HG03354 (cell line): ENCODE data around the gene CHD9.
"Not testable (repeated sequence)": the region's sequence is repeated elsewhere in the genome, so short reads cannot be mapped to it uniquely, and the experiment has no call there.

ENCODE experiments used
- ATAC-seq: cut with Tn5 transposase; IDR thresholded peaks from one replicate; pipeline ENCODE4 v1.9.1; 2021; ENCODE audit warnings: mild to moderate bottlenecking; ENCODE audit not compliant: unreplicated experiment, poor library complexity, severe bottlenecking

Gene CHD9

DNA sequence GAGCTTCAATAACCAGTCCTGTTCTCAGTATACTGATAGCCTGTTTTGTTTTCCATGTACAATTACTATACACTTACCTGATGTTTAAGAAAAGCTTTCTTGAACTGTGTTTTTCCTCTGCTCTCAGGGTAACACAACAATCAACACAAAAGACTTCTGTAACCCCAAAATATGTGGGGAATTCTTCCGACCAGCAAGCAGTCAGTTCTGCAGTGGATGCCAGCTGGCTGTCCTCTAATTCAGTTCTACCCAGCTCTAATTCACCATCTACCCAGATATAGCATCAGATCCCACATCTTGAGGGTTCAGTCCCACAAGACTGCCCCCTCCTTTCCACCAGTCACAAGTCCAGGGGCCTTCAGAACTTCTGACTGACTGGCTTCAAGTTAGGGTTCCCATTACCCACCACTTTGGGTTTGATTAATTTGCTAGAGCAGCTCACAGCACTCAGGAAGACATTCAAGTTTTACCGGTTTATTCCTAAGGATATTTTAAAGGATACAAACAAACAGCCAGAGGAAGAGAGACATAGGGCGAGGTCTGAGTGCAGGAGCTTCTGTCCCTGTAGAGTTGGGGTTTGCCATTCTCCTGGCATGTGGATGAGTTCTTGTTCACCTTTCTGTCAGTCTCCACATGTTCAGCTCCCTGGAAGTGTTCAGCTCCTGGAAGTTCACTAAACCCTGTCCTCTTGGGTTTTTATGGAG lies 178.2 kb downstream of the CHD9 start:
- ATAC-seq, result no peak

DNA sequence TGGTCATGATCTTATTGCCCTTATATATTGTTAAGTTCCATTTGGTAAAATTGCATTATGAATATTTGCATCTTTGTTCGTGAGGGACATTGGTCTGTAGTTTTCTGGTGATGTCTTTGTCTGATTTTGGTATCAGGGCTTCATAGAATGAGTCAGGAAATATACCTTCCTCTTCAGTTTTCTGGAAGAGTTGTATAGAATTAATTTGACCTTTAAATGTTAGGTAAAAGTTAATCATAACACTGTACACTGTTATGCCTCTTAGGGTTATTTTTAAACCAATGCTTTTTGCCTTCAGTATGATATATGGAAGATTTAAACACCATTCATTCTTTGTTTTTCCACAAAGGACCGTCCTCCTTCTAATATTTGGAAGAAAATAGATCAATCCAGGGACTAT lies 180.0 kb downstream of the CHD9 start:
- ATAC-seq, result no peak

DNA sequence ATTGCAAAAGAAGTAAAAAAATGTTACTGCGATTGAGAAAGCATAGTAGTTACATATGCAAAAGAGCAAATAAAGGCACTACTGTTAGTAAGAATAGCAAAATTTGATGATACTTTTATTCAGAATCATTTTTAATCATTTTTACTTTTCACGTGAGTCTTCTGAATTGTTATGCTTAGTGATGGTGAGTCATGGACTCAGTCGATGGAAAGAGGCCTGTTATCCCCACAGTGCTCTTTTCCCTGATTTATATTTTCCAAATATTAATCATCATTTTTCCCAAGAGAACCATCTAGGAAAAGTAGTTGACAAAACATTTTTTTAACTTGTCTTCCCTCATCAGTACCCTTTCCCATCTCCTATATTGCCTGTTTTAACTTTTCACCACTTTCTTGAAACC lies 181.1 kb downstream of the CHD9 start:
- ATAC-seq, result no peak

DNA sequence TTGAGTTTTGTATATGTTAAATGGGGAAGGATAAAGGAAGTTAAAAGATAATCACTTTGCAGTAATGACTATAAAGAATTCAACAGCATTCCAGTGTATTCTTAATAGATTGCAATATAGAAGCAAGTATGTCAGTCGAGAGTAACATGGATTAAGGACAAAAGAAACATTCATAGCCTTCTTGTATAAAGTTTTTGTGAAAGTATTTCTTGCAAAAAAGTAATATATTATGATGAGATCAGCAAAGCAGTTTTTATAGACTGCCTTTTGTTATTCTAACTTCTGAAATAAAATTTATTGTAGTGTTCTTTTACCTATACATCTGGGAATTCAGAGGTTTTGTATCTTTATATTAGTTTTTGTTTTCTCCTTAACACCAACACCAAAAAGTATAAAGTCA lies 194.5 kb downstream of the CHD9 start:
- ATAC-seq, result no peak

DNA sequence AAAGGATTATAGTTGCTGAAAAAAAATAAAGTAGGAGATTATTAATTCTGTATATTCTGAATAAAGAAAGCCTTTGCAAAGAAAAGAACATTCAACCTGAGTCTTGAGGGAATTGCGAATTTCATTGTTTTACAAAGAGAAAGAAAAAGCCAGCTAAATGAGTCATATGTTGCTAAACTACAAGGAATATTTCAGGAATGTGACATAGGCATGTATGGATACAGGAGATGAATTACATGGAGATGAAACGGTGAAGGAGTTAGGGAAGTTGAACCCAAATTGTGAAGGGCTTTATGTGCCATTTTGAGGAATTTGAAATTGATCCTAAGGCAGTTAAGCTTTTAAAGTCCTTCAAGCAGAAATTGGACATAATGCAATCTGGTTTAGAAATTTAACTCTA lies 202.2 kb downstream of the CHD9 start:
- ATAC-seq, result no peak

DNA sequence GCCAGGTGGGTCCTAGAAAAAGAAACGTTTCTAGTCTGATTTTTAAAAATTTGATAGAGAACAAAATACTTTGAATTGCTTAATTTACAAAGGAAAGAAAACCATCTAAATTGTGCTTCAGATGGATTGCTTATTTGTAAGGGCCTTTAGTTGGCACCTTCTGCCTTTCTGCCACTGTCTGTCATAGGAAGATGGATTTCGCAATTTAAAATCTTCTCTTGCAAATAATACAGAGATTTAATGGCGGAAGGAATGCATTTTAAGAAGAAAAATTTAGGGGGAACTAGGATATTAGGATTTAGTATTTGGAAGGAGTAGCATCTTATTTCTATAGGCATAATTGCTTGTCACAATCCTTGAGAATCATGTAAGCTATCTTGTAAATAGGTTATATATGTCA lies 204.0 kb downstream of the CHD9 start:
- no peak for ATAC-seq

DNA sequence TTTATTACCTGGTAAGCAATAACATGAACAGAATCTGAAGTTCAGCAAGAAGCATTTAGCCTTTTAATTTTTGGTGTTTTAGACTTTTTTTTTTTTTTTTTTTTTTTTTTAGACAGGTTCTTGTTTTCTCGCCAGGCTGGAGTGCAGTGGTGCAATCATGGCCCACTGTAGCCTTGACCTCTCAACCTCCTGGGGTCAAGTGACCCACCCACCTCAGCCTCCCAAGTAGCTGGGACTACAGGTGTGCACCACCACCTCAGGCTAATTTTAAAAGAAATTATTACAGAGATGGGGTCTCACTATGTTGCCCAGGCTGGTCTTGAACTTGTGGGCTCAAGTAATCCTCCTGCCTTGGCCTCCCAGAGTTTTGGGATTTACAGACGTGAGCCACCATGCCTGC lies 206.5 kb downstream of the CHD9 start:
- ATAC-seq, result no peak

GRCh38 chr16:53262645-53263044 lies 207.9 kb downstream of the CHD9 start:
- ATAC-seq, result no peak

DNA sequence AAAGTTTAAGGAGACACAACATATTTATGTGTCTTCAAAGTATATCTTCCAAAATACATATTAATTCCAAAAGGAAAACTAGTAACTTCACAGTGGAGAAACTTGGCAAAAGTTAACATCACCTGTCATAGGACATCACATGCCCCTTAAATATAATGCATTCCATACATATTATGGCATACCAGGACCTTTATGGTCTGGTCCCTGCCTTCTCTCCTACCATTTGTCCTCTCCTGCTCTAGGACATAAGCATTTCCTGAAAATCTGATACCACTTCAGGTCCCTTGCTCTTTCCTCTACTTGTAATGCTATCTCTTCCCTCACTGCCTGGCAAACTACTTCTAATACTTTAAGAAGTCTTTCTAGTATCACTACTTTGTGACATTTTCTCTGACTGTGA lies 211.4 kb downstream of the CHD9 start:
- no peak for ATAC-seq

DNA sequence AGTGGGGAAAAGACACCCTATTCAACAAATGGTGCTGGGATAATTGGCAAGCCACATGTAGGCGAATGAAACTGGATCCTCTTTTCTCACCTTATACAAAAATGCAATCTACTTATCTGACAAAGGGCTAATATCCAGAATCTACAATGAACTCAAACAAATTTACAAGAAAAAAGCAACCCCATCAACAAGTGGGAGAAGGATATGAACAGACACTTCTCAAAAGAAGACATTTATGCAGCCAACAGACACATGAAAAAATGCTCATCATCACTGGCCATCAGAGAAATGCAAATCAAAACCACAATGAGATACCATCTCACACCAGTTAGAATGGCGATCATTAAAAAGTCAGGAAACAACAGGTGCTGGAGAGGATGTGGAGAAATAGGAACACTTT lies 223.7 kb downstream of the CHD9 start:
- not testable (repeated sequence) for ATAC-seq

GRCh38 chr16:53281280-53281679 lies 226.5 kb downstream of the CHD9 start:
- no peak for ATAC-seq

DNA sequence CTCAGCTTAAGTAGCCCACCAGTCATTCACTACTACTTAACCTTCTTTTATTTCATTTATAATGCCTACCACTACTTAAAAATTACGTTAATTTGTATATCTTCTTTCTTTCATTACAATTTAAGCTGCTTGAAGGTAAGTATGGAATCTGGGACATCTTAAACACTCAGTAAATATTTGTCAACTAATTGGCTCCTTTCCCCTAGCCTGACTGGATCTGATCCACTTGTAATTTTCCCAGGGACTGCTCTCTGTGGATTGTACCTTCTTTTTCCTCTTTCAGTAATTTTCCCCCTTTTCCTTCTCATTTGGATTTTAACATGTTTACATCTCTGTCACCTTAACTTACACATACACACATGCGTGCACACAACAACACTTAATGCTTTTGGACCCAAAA lies 227.1 kb downstream of the CHD9 start:
- ATAC-seq, result no peak

DNA sequence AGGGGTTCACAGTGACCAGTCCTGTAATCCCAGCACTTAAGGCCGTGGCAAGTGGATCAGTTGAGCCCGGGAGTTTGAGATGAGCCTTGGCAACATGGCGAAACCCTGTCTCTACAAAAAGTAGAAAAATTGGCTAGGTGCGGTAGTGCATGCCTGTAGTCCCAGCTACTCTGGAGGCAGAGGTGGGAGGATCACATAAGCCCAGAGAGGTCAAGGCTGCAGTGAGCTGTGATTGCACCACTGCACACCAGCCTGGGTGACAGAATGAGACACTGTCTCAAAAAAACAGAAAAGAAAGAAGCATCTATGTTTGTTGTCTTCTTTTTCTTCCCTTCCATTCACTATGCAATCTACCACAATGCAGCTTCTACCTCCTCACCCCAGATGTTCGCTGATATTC lies 227.5 kb downstream of the CHD9 start:
- ATAC-seq, result no peak

GRCh38 chr16:53282975-53283946 lies 228.5 kb downstream of the CHD9 start:
- no peak for ATAC-seq

DNA sequence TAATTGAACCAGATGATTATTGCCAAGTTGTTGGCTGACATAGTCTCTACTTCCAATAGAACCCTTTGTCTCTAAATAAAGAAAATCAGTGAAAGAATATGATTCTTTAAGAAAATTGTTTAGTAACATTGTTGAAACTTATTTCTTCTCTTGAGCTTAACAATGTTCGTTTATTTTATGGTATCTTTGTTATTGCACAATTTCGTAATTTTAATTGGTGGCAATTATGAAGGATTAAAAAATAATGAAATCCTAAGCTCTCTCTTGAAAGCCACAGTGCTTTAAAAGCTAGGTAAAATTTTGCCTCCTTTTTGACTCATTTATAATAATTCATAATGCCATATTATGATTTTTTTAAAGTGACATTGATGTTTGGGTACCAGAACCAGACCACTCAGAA lies 230.4 kb downstream of the CHD9 start:
- no peak for ATAC-seq

DNA sequence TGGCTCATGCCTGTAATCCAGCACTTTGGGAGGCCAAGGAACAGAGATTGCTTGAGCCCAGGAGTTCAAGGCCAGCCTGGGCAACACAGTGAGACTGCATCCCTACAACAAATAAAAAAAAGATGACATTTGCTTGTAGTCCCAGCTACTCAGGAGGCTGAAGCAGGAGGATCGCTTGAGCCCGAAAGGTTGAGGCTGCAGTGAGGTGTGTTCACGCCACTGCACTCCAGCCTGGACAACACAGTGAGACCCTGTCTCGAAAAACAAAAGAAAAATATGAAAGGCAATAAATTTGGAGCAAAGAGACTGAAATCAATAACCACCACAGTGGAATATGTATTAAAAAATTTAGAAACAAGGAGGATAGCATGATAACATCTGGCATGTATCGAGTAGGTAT lies 235.7 kb downstream of the CHD9 start:
- ATAC-seq, result no peak

GRCh38 chr16:53291757-53292392 lies 237.1 kb downstream of the CHD9 start:
- ATAC-seq, result no peak

DNA sequence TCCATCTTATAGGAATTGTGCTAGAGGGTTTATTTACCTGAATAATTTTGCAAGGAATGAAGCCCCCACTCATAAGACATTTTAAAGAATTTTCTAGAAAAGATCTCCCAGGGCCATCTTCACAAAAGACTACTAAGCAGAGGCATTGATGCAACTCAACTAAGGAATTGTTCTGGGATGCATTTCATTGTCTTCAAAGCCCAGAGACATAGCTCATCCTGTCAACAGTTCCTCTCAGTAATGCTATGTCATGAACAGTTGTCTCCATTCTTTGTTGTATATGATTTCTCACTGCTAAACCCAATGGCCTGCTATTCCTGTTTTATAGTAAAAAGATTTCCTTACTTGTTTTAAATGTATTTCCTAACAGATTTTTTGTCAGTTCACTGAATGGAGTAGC lies 242.7 kb downstream of the CHD9 start:
- no peak for ATAC-seq

GRCh38 chr16:53304334-53304733 lies 249.5 kb downstream of the CHD9 start:
- no peak for ATAC-seq

DNA sequence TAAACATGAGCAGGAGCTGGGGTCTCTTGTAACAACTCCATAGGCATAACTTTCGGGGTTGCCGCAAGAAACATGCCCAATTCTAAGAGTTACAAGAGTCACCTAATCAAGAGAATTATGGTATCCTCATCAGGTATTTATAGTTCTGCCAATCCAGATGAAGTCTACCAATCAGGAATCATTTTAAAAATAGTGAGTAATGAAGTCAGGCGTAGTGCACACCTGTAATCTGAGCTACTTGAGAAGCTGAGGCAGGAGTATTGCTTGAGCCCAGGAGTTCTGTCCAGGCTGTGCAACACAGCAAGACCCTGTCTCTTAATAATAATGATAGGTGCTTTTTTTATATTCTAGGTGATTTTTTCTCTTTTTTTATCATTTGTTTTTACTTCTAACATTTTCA lies 251.0 kb downstream of the CHD9 start:
- ATAC-seq, result no peak

DNA sequence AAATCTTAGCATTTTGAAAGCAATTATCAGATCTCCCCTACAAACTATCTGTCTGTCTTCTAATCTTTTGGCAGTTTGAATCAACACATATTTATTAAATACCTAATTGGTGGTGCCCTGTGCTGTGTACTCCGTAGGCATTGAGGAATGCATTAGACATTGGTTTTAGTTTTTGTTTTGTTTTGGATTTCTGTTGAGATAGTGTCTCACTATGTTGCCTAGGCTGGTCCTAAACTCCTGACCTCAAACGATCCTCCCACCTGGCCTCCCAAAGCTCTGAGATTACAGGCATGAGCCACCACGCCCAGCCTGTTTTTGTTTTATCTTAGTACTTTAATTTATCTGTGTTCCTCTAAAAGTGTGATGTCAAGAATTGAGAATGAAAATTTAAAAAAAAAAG lies 254.7 kb downstream of the CHD9 start:
- ATAC-seq, result no peak
